GM15510 (cell line): ENCODE results near the gene RBM20.

ENCODE experiments used
- POLR2A ChIP-seq: IDR thresholded peaks from 3 replicates; pipeline ENCODE4 v1.6.1; 2011; ENCODE audit warnings: borderline replicate concordance; ENCODE audit not compliant: insufficient read length; ENCODE audit errors: extremely low read depth

The RBM20 gene

DNA sequence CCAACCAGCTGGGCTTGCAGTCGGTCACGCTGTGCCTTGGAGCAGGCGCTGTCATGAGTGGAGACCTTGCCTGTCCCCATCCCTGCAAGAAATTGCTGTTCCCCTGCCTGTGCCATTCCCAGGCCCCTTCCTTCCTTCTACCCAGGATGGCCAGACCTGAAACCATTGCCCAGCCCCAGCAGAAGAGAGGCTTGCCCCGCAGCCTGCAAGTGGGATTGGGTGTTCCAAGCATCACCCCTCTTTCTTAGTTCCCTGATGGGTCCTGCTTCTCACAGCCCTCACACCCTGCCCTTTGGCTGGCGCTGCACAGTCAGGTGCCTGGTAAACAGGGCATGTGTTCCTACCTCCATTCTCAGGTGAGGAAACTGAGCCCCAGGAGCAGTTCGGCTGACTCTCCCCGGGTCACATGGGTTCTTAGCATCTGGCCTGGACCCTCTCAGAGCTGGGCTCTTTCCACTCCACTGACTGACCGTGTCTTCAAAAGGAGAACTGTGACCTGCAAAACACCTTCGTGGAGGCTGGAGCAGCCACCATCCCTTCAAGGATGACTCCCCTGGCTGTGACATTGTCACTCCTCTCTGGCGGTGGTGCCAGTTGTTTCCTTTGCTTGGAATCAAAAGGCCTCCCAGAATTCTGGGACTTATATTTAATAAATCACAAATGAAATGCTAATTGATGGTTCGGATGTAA is 185.7 kb downstream of the RBM20 start:
- no peak for TF ChIP-seq POLR2A

DNA sequence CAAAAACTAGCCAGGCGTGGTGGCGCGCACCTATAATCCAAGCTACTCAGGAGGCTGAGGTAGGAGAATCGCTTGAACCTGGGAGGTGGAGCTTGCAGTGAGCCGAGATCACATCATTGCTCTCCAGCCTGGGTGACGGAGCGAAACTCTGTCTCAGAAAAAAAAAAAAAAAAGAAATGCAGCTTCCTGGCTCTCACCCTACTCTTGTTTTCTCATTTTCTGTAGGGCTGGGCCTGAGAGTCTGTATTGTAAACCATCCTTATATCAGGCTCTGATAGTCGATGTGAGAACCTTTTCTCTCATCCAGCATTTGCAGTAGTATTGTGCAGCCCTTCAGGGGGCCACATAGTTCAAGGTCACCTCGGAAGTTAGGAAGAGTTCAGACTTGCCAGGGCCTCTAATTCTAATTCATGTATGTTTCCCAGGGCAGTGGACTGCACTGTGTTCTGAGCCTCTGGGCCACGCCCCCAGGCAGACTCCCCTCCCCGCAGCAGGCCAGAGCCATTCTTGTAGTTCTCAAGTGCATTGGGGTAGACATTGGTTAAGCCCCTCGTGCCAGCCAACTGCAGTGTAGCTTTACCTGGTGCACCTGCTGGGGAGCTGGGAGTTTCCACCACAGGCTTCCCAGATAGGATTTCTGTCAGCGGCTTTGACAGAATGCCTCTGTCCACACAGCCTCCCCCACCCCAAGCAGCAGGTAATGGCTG is 189.3 kb downstream of the RBM20 start:
- no peak for TF ChIP-seq POLR2A

DNA sequence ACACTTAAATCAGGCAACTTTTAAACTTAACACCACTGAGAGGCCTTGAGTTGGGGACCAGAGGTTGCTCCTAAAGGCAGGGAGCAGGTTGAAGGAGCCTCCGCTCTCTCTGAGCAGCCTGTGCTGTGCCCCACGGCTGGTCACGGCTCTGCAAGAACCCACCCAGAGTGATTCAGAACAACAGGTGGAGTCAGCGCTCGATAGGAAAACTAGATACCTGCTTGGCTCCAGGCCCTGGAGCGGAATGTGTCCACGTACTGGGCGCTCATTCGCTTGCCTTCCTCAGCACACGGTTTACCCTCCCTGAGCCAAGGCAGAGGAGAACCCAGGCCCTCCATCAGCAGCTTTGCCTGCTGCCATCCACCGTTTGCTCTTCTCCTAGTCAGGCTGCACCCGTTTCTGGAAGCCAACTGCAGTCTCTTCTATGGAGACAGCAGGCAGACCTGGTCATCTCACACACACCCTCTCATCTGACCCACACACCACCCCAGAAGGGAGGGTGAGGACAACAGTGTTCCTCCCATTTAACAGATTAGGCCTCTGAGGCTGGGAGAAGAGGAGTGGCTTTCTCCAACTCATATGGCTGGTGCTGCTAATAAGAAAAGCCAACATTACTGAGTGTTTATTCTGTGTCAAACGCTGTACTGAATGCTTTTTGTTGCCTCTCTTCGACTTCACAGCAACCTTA is 189.9 kb downstream of the RBM20 start:
- TF ChIP-seq POLR2A: no peak

DNA sequence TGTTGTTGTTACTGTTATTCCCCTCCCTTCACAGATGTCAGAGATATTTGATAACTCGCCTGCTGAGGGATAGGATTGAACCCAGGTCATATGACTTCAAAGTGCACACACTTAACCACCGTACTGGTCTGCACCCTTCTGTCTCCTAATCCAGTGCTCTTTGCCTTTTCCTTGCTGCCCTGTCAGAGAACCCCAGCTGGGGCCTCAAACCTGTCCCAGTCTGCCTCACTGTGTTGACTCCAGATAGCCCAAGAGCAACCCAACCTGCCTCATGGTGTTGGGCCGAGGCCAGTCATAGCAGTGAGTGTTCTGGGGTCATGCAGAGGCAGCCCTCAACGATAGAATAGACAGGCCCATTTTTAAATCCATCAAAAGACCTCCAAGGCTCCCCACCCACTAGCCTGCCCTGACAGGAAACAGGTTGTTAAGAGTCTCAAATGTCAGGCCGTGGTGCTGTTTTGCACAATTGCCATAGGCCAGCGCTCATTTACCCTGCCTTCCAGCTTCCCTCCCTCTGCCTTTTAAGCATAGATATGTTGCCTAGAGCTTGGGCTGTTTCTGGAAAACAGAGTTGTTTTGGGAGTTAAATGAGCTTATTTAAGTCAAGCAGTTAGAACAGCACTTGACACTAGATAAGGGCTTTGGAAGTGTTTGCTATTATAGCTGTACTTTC is 190.6 kb downstream of the RBM20 start:
- TF ChIP-seq POLR2A: no peak

DNA sequence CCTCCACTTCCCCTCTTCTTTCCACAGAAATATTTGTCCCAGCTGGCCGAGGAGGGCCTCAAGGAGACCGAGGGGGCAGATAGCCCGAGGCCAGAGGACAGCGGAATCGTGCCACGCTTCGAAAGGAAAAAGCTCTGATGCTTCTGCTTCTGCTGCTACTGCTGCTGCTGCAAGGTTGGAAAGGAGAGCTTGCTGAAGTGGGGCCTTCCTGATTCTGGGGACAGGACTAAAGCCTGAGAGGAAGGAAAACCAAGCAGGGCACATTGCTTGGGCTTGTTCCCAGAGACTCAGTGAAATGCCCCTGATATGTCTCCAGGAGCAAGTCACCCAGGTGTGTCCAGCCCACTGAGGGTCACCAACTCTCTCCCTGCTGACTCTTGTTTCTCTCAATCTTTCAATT is 191.7 kb downstream of the RBM20 start:
- no peak for TF ChIP-seq POLR2A

DNA sequence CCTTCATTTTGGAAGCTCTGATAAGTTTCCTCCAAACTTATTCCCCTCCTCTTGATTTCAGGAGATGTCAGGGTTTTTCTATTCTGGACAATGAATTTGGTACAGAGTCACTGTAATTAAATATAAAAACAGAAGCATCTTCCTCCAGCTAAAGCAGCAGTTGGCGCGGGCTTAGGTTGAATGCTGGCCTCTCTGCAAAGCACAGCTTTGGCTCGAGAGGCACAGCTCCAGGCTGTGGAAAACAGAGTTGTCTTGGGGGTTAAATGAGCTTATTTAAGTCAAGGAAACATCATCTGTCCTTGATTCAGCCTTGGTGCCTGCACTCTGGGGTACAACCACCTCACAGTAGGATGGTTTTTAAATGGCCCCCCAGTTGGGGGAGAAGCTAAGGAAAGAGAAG is 192.6 kb downstream of the RBM20 start:
- TF ChIP-seq POLR2A: no peak

DNA sequence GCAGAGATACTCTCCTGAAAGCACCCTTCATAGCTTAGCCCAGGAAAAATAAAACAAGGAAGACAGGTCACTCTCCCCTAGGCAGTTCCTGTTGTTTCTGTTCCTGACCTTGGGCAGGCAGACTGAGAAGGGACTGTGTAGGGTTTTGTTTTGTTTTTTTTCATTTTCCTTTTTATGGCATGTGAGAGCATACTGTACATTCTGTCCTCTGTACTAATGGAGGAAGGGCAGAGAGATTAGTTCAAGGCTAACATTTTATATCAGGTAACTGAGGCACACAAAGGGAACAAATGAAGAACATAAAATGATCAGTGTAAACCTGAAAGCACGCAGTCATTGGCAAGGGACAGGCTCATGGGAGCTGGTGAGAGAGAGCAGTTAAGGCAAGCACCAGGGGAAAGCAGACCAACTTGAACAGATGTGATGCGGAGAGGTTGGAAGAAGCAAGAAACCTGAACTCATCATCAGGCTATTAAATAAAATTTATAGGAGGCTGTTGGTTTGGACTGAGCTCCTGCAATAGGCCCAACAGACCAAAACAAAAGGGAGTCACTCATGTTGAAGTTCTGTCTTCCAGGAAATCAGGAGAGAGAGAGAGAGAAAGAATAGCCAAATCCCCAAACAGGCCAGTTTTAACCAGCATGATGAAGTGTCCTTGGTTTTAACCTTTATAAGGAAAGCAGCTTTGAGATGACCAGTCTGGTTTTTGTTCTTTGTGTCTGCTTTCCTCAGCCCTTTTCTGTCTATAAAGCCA is 193.5 kb downstream of the RBM20 start:
- no peak for TF ChIP-seq POLR2A

- no peak for TF ChIP-seq POLR2A
These were observed 196.2 kb downstream of the RBM20 start for GRCh38 chr10:110840225-110840922.

- no peak for TF ChIP-seq POLR2A
These were observed 196.8 kb downstream of the RBM20 start for GRCh38 chr10:110840923-110841428.

- peak; percentile 42 for TF ChIP-seq POLR2A
These were observed 197.7 kb downstream of the RBM20 start for GRCh38 chr10:110841767-110842267.

DNA sequence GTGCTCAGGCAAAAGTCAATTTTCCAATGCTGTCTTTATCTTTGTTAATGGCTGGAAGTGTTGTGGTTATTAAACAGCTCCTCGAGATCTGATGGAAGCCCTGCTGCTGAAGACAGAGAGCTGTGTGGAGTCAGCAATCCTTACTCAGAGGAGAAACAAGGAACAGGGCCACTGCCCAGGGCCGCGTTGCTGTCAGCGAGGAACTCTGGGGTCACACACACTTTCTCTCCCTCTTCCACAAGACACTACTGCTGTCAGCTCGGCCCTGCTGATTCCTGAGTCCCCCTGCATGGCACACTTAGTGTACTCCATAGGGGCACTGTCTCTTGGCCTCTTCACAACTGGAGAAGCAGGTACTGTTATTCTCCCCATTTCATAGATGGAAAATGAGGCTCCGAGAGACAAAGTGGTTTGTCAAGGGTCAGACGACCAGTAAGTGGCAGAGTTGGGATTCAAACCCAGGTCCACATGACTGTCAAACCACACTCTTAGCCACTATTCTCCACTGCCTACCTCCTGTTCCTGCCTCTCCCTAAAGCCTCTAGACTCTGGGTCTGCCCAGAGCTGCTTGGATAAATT is 198.3 kb downstream of the RBM20 start:
- no peak for TF ChIP-seq POLR2A

- peak; percentile 41 for TF ChIP-seq POLR2A
These were observed 198.9 kb downstream of the RBM20 start for GRCh38 chr10:110843031-110843430.
